Keratinocyte (primary cell): ENCODE measurements around the gene PHOX2A. TPM values are rescaled to one million over a fixed set of nuclear protein-coding genes. Genes with fewer than 3 reads are reported as not detected.

Experiments
- DNase-seq: peaks from one replicate; pipeline ENCODE4 v3.0.0-alpha.2; 2011; ENCODE audit warnings: low read depth, missing footprints, low spot score
- FAIRE-seq: peaks from 2 replicates; lab custom pipeline; 2011; peaks lifted over from hg19 to GRCh38; lab: Jason Lieb, UNC
- H2AFZ ChIP-seq: 2 replicates; pipeline ENCODE4 v1.6.0; 2012; ENCODE audit warnings: low read length, control low read depth, inconsistent platforms; ENCODE audit not compliant: control insufficient read depth
- H3K27ac ChIP-seq: 2 replicates; pipeline ENCODE4 v1.5.1; 2011; ENCODE audit warnings: low read length; ENCODE audit not compliant: control insufficient read depth, insufficient read depth
- H3K27me3 ChIP-seq: 3 replicates; pipeline ENCODE4 v1.6.0; 2011; ENCODE audit warnings: low read length; ENCODE audit not compliant: control insufficient read depth, insufficient read depth; ENCODE audit errors: extremely low read depth
- H3K36me3 ChIP-seq, 2 experiments: 2 replicates in 1 of 2; 3 replicates in 1 of 2; pipeline ENCODE4 v1.5.1; 2011; ENCODE audit warnings: low read length in 2 of 2, mild to moderate bottlenecking in 1 of 2; ENCODE audit not compliant: control insufficient read depth in 2 of 2, insufficient read depth in 2 of 2; ENCODE audit errors: extremely low read depth in 1 of 2
- H3K4me1 ChIP-seq: 3 replicates; pipeline ENCODE4 v1.5.1; 2011; ENCODE audit warnings: low read length; ENCODE audit not compliant: control insufficient read depth, insufficient read depth; ENCODE audit errors: extremely low read depth
- H3K4me2 ChIP-seq: 3 replicates; pipeline ENCODE4 v1.6.0; 2011; ENCODE audit warnings: low read depth, low read length; ENCODE audit not compliant: control insufficient read depth, insufficient read depth; ENCODE audit errors: extremely low read depth
- H3K4me3 ChIP-seq, 3 experiments: fragments of 200-600 bp in 1 of 3; sonication (generic) in 1 of 3; 2 replicates in 2 of 3; 3 replicates in 1 of 3; pipeline ENCODE4 v1.5.1; 2011 to 2016; ENCODE audit warnings: low read length in 3 of 3, mild to moderate bottlenecking in 3 of 3, control low read depth in 2 of 3, inconsistent platforms in 1 of 3, low read depth in 1 of 3, mixed read lengths in 1 of 3, mixed run types in 1 of 3, moderate library complexity in 1 of 3; ENCODE audit not compliant: control insufficient read depth in 2 of 3, insufficient read depth in 2 of 3; ENCODE audit errors: extremely low read depth in 1 of 3
- H3K79me2 ChIP-seq: 2 replicates; pipeline ENCODE4 v1.6.0; 2012; ENCODE audit warnings: low read length; ENCODE audit not compliant: control insufficient read depth, insufficient read depth
- H3K9ac ChIP-seq: 3 replicates; pipeline ENCODE4 v1.6.0; 2011; ENCODE audit warnings: low read length; ENCODE audit not compliant: control insufficient read depth, insufficient read depth; ENCODE audit errors: extremely low read depth
- H3K9me1 ChIP-seq: 3 replicates; pipeline ENCODE4 v1.6.0; 2011; ENCODE audit warnings: low read length; ENCODE audit not compliant: control insufficient read depth, insufficient read depth; ENCODE audit errors: extremely low read depth
- H3K9me3 ChIP-seq: 2 replicates; pipeline ENCODE4 v1.5.1; 2012; ENCODE audit warnings: low read depth, low read length; ENCODE audit not compliant: control insufficient read depth
- H4K20me1 ChIP-seq: 3 replicates; pipeline ENCODE4 v1.6.0; 2011; ENCODE audit warnings: low read length; ENCODE audit not compliant: control insufficient read depth, insufficient read depth; ENCODE audit errors: extremely low read depth
- EZH2 ChIP-seq: IDR thresholded peaks from one replicate; pipeline ENCODE4 v1.6.1; 2012; ENCODE audit warnings: inconsistent platforms, mild to moderate bottlenecking, low read length, moderate library complexity
- dilution Hi-C: fragments of 300-500 bp; cut with MboI; formaldehyde crosslinking; loops from one replicate; pipeline ENCODE4 v1.7.0; 2020; ENCODE audit warnings: low sequenced_read_pairs; ENCODE audit not compliant: extremely low pct_ligation_motif_present
- polyA plus RNA-seq, 5 experiments: library from polyadenylated mRNA; depleted of rRNA in 3 of 5; stranded (reverse) in 3 of 5; stranded (forward) in 1 of 5; unstranded in 1 of 5; fragments of >200 nt; gene quantifications; 1 replicate in 1 of 5; 2 replicates in 3 of 5; 3 replicates in 1 of 5; pipeline versions ENCODE4 v1.2.1 to v1.2.3, GENCODE V29; 2011 to 2012; ENCODE audit warnings: missing spikeins in 2 of 5, low read depth in 1 of 5, low replicate concordance in 1 of 5
- TF ChIP-seq, protein P1 (sequence below), 3 experiments: IDR thresholded peaks in 1 of 3; conservative IDR thresholded peaks in 1 of 3; optimal IDR thresholded peaks in 1 of 3; 2 replicates in 2 of 3; 3 replicates in 1 of 3; pipeline versions ENCODE3 to v1.5.1; 2011; ENCODE audit warnings: low read length in 3 of 3, mild to moderate bottlenecking in 3 of 3, moderate library complexity in 2 of 3, control low read depth in 1 of 3, inconsistent platforms in 1 of 3; ENCODE audit not compliant: insufficient read depth in 2 of 3; ENCODE audit errors: extremely low read depth in 1 of 3

Gene PHOX2A
- polyA plus RNA-seq, 1 donor (not counting 4 experiments of a cell fraction or from before 2014, with no cell fraction given): not detected

DNA sequence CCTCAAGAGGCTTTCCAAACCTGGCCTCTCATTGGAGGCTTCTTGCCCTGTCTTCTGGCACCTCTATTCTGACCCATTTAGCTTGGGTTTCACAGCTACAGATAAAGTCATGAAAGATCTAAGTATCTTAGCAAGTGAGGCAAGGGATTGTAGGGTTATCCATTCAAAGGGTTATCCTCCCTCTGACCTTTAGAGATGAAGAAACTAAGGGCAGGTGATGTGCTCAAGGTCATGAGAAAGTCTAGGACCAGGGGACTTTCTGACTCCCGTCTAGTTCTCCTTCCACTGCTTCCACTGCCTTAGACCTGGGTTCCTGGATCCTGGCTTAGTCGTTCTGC is 7.2 kb downstream of the PHOX2A start:
- peaks cover 39 to 42% of the 10 kb centered on the region in 2 experiments for H3K36me3 ChIP-seq
- no peak for DNase-seq
- dilution Hi-C loops: no loop called here
- no peak overlapping the region for H3K4me3 ChIP-seq
- H3K4me1 ChIP-seq: peaks cover 6% of the 10 kb centered on the region
- no peak overlapping the region for H3K27ac ChIP-seq
- TF ChIP-seq, protein P1, sequence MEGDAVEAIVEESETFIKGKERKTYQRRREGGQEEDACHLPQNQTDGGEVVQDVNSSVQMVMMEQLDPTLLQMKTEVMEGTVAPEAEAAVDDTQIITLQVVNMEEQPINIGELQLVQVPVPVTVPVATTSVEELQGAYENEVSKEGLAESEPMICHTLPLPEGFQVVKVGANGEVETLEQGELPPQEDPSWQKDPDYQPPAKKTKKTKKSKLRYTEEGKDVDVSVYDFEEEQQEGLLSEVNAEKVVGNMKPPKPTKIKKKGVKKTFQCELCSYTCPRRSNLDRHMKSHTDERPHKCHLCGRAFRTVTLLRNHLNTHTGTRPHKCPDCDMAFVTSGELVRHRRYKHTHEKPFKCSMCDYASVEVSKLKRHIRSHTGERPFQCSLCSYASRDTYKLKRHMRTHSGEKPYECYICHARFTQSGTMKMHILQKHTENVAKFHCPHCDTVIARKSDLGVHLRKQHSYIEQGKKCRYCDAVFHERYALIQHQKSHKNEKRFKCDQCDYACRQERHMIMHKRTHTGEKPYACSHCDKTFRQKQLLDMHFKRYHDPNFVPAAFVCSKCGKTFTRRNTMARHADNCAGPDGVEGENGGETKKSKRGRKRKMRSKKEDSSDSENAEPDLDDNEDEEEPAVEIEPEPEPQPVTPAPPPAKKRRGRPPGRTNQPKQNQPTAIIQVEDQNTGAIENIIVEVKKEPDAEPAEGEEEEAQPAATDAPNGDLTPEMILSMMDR (optimal IDR thresholded peaks at IDR 0.05 in 1 of 3, IDR thresholded peaks at IDR 0.05 in 1 of 3, conservative IDR thresholded peaks at IDR 0.05 in 1 of 3; ENCODE audit: extremely low read depth in 1 of 3, insufficient read depth in 2 of 3, low read length in 3 of 3): no peak
- TF ChIP-seq EZH2: no peak
- no peak overlapping the region for H2AFZ ChIP-seq
- H3K27me3 ChIP-seq: peaks cover 15% of the 10 kb centered on the region
- peaks cover 4% of the 10 kb centered on the region for H4K20me1 ChIP-seq
- no peak overlapping the region for H3K9ac ChIP-seq
- H3K4me2 ChIP-seq: no peak overlapping the region
- no peaks in the 10 kb centered on the region for H3K79me2 ChIP-seq
- FAIRE-seq: no peak
- H3K9me1 ChIP-seq: no peaks in the 10 kb centered on the region
- H3K9me3 ChIP-seq: no peaks in the 10 kb centered on the region

DNA sequence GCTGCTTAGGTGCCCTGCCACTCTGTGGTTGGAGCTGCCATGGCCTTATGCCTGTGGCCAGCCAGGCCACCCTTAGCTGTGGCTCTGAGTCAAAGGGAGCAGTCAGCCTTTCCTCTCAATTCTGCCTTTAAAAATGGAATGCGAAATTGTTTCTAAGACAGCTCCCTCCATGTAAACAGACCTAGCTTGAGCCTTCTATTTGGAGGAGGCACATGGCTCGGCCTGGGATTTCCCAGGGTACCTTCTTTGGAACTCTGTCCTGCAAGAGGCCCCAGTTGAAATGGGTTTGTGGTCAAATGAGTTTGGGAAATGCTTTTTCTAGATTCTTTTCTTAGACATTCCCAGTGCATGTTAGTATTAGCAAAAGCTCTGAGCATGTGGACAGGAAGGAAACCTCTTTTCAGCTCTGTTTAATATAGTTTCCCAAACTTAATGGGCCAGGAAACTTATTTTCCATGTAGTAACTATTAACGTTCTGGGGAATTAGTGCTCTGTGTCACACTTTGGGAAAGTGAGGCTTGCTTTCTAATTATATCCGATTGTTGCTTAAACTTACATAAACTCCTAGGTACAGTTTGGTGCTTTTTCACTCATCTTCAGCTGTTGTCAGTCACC is 7.8 kb downstream of the PHOX2A start:
- no peak overlapping the region for H3K4me2 ChIP-seq
- DNase-seq (no peak), FAIRE-seq (no peak)
- H3K79me2 ChIP-seq: no peaks in the 10 kb centered on the region
- no peak for TF ChIP-seq EZH2
- TF ChIP-seq, protein P1 (optimal IDR thresholded peaks at IDR 0.05 in 1 of 3, IDR thresholded peaks at IDR 0.05 in 1 of 3, conservative IDR thresholded peaks at IDR 0.05 in 1 of 3; ENCODE audit: extremely low read depth in 1 of 3, insufficient read depth in 2 of 3, low read length in 3 of 3): no peak
- H4K20me1 ChIP-seq: peaks cover 4% of the 10 kb centered on the region
- H3K4me1 ChIP-seq: peaks cover 6% of the 10 kb centered on the region
- no peaks in the 10 kb centered on the region for H3K9me1 ChIP-seq
- H2AFZ ChIP-seq: no peak overlapping the region
- peaks cover 43 to 47% of the 10 kb centered on the region in 2 experiments for H3K36me3 ChIP-seq
- H3K27ac ChIP-seq: no peak overlapping the region
- peaks cover 15% of the 10 kb centered on the region for H3K27me3 ChIP-seq
- H3K4me3 ChIP-seq: no peak overlapping the region
- no peak overlapping the region for H3K9ac ChIP-seq
- no peaks in the 10 kb centered on the region for H3K9me3 ChIP-seq
- dilution Hi-C loops: no loop called here
